DOHH2 (cell line): ENCODE measurements around the gene CSF1.

Experiments used
- CTCF ChIP-seq: fragments of 200-600 bp; sonication (generic); IDR thresholded peaks from one replicate; pipeline ENCODE4 v1.5.1; 2014; ENCODE audit warnings: antibody characterized with exemption, mild to moderate bottlenecking, low read depth, low read length; ENCODE audit not compliant: poor library complexity, severe bottlenecking
- EZH2phosphoT487 ChIP-seq: fragments of 200-600 bp; sonication (generic); IDR thresholded peaks from 2 replicates; pipeline ENCODE4 v1.6.1; 2017; ENCODE audit warnings: borderline replicate concordance, mild to moderate bottlenecking, antibody characterized with exemption, low read length, moderate library complexity, mixed read lengths

DNA sequence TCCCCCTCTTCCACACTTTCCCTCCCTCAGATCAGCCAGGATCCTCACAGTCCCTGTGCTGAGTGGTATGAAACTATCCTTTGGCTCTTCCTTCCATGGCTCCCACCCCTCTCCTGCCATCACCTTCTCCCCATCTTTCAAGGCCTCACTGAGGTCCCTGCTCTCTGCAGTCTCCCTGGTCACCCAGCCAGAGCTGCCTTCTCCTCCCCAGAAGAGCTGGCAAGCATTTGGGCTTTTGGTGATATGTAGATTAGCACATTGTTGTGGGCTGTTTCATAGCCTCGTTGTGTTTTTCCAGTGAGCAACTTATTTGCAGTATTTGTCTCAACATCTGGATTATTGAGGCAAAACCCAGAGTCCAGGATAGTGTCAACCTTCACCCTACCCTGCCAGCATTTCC is 2.2 kb downstream of the CSF1 start:
- TF ChIP-seq CTCF (no peak), EZH2phosphoT487 (no peak)
